Endothelial cell of umbilical vein (primary cell): ENCODE results near the gene GRIA3.

Experiments used
- EZH2 ChIP-seq: IDR thresholded peaks from 2 replicates; pipeline ENCODE4 v1.6.1; 2012; ENCODE audit warnings: borderline replicate concordance, low read depth, mild to moderate bottlenecking, moderate library complexity, low read length, inconsistent platforms; ENCODE audit not compliant: severe bottlenecking
- MAX ChIP-seq: IDR thresholded peaks from 2 replicates; pipeline ENCODE4 v1.6.1; 2011; ENCODE audit not compliant: insufficient read depth, insufficient read length
- POLR2A ChIP-seq: IDR thresholded peaks from 2 replicates; pipeline ENCODE4 v1.6.1; 2012; ENCODE audit warnings: low read depth, mild to moderate bottlenecking, control low read depth, low read length
- POLR2AphosphoS5 ChIP-seq: IDR thresholded peaks from 2 replicates; pipeline ENCODE4 v1.6.1; 2012; ENCODE audit warnings: low read depth, mild to moderate bottlenecking, control low read depth, low read length, moderate library complexity; ENCODE audit not compliant: insufficient read depth
- TF ChIP-seq, protein P1 (sequence below), 2 donors: IDR thresholded peaks; 1 replicate in 1 of 2; 2 replicates in 1 of 2; pipeline ENCODE4 v1.5.1; 2011; ENCODE audit warnings: low read length in 2 of 2, mild to moderate bottlenecking in 2 of 2, moderate library complexity in 2 of 2, control low read depth in 1 of 2, inconsistent platforms in 1 of 2, low read depth in 1 of 2; ENCODE audit not compliant: insufficient read depth in 1 of 2; ENCODE audit errors: extremely low read depth in 1 of 2

GRCh38 chrX:123468481-123468880 lies 284.4 kb downstream of the GRIA3 start:
- TF ChIP-seq, protein P1, sequence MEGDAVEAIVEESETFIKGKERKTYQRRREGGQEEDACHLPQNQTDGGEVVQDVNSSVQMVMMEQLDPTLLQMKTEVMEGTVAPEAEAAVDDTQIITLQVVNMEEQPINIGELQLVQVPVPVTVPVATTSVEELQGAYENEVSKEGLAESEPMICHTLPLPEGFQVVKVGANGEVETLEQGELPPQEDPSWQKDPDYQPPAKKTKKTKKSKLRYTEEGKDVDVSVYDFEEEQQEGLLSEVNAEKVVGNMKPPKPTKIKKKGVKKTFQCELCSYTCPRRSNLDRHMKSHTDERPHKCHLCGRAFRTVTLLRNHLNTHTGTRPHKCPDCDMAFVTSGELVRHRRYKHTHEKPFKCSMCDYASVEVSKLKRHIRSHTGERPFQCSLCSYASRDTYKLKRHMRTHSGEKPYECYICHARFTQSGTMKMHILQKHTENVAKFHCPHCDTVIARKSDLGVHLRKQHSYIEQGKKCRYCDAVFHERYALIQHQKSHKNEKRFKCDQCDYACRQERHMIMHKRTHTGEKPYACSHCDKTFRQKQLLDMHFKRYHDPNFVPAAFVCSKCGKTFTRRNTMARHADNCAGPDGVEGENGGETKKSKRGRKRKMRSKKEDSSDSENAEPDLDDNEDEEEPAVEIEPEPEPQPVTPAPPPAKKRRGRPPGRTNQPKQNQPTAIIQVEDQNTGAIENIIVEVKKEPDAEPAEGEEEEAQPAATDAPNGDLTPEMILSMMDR (IDR thresholded peaks at IDR 0.05; ENCODE audit: extremely low read depth in 1 of 2, insufficient read depth in 1 of 2, low read depth in 1 of 2, low read length in 2 of 2), result no peak
- no peak for TF ChIP-seq POLR2A
- no peak for TF ChIP-seq MAX
- no peak for TF ChIP-seq EZH2
- TF ChIP-seq POLR2AphosphoS5, result no peak
